ENCODE data around the gene RNF114.
"Not testable (repeated sequence)": the region's sequence is repeated elsewhere in the genome, so short reads cannot be mapped to it uniquely, and the experiment has no call there.

The RNF114 gene

DNA sequence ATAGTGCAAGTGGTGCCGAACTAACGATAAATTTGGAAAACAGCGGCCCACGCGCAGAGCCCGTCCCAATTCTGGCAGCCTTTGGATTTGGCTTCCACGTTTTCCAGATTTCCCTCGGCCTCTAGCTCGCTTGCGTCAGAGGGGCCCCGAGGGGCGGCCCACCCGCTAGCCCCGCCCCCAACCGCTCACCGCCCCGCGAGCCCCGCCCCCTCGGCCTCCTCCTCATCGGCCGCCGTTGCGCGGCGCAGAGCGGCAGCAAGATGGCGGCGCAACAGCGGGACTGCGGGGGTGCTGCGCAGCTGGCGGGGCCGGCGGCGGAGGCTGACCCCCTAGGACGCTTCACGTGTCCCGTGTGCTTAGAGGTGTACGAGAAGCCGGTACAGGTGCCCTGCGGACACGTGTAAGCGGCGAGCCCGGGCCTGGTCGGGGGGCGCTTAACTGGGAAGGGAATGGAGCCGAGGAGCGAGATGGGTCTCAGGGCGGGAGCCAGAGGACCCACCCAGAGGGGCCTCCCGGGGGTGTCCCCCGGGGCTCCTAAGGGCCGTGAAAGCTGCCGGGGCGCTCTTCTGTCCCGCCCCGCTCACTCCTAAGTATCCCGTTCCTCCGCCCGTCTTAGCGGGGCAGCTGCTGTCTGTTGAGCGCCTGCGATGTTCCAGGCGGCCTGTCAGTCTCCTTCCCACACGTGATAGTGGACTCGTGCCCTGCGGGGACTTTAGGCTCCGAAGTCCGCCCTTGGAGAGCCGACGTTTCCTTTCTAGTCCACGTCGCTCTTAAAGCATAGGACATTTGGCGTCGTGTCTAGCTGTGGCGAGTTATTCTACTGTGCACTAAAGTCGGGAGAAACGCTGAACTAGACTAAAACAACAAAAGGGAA lies at the start of gene RNF114:
TSS of gene RNF114 (plus strand) at position 245 of the 874 bp plus-strand sequence. CDS start at position 261, 16 bp downstream.
- DNase-seq, result peak; percentile 95

DNA sequence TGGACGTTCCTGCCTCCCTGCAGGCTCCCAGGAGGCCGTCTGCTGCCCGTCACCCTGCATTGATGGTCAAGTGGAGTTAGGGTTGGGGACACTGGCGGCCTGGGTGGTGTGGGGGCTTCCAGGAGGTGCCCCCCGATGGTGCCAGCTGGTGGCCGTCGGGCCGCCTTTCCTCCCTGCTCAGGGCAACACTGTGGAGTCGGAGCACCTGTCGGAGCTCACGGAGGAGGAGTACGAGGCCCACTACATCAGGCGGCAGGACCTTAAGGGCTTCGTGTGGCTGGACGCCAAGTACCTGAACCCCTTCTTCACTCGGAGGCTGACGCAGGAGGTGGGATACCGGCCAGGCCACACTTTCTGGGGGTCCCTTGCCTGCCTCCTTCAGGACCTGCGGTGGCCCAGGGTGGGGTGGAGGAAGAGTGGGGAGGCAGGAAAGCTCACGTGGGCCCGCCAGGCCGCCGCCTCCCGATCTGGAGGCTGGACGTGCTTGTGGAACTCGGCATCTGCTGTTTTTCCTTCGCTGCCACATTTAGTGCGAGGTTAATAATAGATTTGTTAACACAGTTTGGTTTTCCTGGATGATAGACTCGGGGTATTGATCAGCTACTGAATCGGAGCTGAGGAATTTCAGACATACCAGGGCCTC lies 49.5 kb upstream of the RNF114 start:
- DNase-seq, result no peak

GRCh38 chr20:49887251-49888211 lies 48.7 kb upstream of the RNF114 start:
- no peak for DNase-seq

DNA sequence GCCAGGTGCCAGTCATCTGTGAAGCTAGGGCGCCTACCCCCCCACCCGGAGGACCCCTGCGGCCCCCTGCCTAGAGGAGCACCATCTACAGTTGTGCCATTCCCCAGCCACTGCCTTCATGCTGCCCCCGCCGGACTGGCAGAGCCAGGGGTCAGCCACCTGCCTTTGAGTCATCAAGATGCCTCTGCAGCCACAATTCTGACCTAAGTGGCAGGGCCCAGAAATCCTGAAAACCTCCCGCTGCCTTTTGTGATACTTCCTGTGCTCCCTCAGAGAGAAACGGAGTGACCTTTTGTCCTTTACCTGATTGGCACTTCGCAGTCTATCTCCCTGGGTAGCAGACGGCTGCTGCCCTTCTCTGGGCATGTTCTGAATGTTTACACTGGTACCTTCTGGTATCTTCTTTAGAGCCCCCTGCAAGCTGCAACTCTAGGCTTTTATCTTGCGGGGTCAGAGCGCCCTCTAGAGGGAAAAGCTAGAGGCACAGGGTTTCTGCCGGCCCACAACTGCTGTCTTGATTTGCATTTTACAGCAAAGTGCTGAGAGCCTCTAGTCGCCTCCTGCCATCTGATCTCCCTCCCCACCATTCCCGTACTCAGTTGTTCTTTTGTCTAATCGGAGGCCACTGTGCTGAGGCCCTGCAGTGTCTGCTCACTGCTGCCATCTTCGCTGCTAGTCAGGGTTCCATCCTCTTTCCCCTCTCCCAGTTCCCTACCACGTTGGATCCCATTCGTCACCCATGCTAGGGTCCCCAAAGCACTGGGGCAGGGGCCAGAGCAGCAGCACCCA lies 47.8 kb upstream of the RNF114 start:
- peak; percentile 73 for DNase-seq

GRCh38 chr20:49889001-49889934 lies 46.9 kb upstream of the RNF114 start:
- DNase-seq, result no peak

DNA sequence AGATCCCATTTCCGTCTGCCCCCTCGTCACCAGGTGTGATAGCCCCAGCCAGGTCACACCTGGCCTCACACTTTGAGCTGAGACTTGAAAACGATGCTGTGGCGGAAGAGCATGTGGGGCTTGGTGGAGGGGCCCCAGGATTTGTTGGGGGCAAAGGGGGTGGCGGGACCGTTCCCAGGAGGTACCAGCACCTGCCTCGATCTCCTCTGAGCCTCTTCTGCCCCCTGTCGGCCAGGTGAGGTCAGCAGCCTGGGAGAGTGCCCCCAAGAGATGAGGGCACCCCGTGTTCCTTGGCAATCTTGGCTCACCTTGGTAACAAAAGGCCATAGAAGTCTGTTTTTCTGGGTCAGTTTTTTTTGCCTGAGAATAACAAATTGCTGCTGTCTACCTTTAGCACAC lies 46.3 kb upstream of the RNF114 start:
- DNase-seq, result no peak

- DNase-seq, result no peak
Observed at GRCh38 chr20:49890471-49891361, 45.5 kb upstream of the RNF114 start.

GRCh38 chr20:49891476-49892110 lies 44.6 kb upstream of the RNF114 start:
- no peak for DNase-seq

DNA sequence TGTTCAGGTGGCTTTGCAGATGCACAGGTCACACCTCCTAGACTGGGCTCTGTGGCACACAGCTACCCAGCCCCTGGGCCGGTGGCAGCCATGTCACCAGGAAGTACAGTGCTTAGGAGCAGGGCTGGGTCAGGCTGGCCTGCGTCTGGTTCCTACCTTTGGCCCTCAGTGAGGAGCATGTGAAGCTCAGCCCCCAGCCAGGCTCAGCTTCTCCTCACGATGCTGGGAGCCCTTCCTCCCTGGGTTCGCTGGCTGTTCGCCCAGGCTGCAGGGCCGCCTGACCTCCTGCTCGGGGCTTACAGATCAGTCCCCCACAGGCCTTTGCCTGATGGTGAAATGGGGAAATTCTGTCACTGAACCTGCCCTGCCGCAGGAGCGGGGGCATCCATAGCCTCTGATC lies 43.9 kb upstream of the RNF114 start:
- no peak for DNase-seq

DNA sequence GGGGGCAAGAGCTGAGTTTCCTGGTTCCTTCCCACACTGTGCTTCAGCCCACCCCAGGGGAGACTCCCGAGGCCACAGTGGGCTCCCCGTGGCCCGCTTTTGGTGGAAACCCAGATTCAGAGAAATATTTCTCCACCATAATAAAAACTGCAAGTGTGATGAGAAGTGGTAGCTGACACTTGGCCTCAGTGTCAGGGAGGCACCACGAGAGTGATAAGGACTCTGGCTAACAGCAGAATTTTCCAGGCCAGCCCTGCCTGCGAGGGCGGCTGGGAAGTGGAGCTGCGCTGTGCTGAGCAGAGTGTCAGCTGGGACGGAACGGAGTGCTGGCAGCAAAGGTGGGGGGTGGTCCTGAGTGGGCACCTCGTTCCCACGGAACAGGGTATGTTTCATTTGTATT lies 43.4 kb upstream of the RNF114 start:
- DNase-seq, result no peak

GRCh38 chr20:49893242-49894072 lies 42.7 kb upstream of the RNF114 start:
- no peak for DNase-seq

DNA sequence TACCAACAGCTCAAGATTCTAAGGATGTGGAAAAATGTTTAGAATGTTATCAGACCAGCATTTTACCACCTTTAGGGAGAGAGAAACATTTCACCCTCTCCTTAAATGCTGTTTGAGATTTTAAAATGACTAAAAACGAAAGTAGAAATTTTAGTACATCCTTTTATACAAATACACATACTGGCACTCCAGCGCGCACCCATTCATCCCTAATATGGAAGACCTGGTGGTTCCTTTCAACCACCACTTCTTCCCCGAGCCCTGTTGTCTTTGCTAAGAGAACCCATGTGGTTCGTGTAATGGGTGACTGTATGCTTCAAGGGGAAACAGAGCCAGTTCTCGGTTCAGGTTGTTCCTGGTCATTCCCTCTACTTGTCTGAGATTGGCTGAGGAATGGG lies 42.1 kb upstream of the RNF114 start:
- no peak for DNase-seq

- DNase-seq, result not testable (repeated sequence)
Observed at GRCh38 chr20:49895474-49896093, 40.6 kb upstream of the RNF114 start.

DNA sequence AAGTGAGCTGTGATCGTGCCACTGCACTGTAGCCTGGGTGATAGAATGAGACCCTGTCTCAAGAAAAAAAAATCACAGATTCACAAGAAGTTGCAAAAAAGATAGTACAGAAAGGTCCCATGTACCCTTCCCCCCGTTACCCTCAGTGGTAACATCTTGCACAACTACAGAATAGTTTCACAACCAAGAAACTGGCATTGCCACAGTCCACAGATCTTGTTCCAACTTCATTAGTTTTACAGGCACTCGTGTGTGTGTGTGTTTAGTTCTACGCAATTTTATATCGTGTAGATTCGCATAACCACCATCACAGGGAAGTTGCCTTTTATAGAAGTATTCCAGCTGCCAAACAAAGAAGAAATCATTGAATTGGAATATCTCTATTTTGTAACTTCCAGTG lies 40.0 kb upstream of the RNF114 start:
- DNase-seq, result no peak

GRCh38 chr20:49899541-49900383 lies 36.4 kb upstream of the RNF114 start:
- DNase-seq, result no peak

- DNase-seq, result no peak
Observed at GRCh38 chr20:49901588-49901987, 34.6 kb upstream of the RNF114 start.

Measured in NCI-H2107 (cell line).